ENCODE data around the gene HPCAL4.

The HPCAL4 gene

GRCh38 chr1:39650431-39650830, 40.8 kb downstream of the HPCAL4 start:
- H3K4me3 ChIP-seq (ENCODE audit: low read depth, low read length): no peak overlapping the region
- H3K27me3 ChIP-seq: no peaks in the 10 kb centered on the region
- no peak for DNase-seq
- no peaks in the 10 kb centered on the region for H3K36me3 ChIP-seq
- TF ChIP-seq CTCF (IDR thresholded peaks at IDR 0.05; ENCODE audit: low read depth, low read length): no peak
- H3K4me1 ChIP-seq: peaks cover 19% of the 10 kb centered on the region
- H3K9me3 ChIP-seq: no peaks in the 10 kb centered on the region

GRCh38 chr1:39649636-39650185, 41.5 kb downstream of the HPCAL4 start:
- no peaks in the 10 kb centered on the region for H3K27me3 ChIP-seq
- no peak for DNase-seq

GRCh38 chr1:39648496-39648895, 42.7 kb downstream of the HPCAL4 start:
- no peaks in the 10 kb centered on the region for H3K27me3 ChIP-seq
- no peak for TF ChIP-seq CTCF (IDR thresholded peaks at IDR 0.05; ENCODE audit: low read depth, low read length)
- no peak overlapping the region for H3K4me3 ChIP-seq (ENCODE audit: low read depth, low read length)
- H3K4me1 ChIP-seq: peaks cover 9% of the 10 kb centered on the region
- H3K9me3 ChIP-seq: no peaks in the 10 kb centered on the region
- no peak for DNase-seq
- no peaks in the 10 kb centered on the region for H3K36me3 ChIP-seq

More at GRCh38 chr1:39649636-39650185, 41.5 kb downstream of the HPCAL4 start:
- no peaks in the 10 kb centered on the region for H3K9me3 ChIP-seq
- no peaks in the 10 kb centered on the region for H3K36me3 ChIP-seq
- no peak for TF ChIP-seq CTCF (IDR thresholded peaks at IDR 0.05; ENCODE audit: low read depth, low read length)
- H3K4me3 ChIP-seq (ENCODE audit: low read depth, low read length): no peak overlapping the region
- H3K4me1 ChIP-seq: peaks cover 19% of the 10 kb centered on the region

GRCh38 chr1:39647247-39647646, 44.0 kb downstream of the HPCAL4 start:
- H3K36me3 ChIP-seq: no peaks in the 10 kb centered on the region
- H3K9me3 ChIP-seq: no peaks in the 10 kb centered on the region
- DNase-seq: no peak
- H3K4me1 ChIP-seq: peaks cover 6% of the 10 kb centered on the region; the same call in 1 of the 2 replicates
- no peaks in the 10 kb centered on the region for H3K27me3 ChIP-seq
- no peak overlapping the region for H3K4me3 ChIP-seq (ENCODE audit: low read depth, low read length)
- no peak for TF ChIP-seq CTCF (IDR thresholded peaks at IDR 0.05; ENCODE audit: low read depth, low read length)

- 0 out of 2 replicates have a peak, but pooled peaks have one; percentile 1 for TF ChIP-seq CTCF (IDR thresholded peaks at IDR 0.05; ENCODE audit: low read depth, low read length)
- Histone ChIP-seq H3K9me3 (no peaks in the 10 kb centered on the region), H3K36me3 (no peaks in the 10 kb centered on the region), H3K4me1 (peaks cover 6% of the 10 kb centered on the region; the same call in 1 of the 2 replicates), H3K4me3 (ENCODE audit: low read depth, low read length) (no peak overlapping the region), H3K27me3 (no peaks in the 10 kb centered on the region)
- peak; percentile 59 for DNase-seq
These were observed 44.8 kb downstream of the HPCAL4 start for GRCh38 chr1:39646232-39647081.

All from BE2C (cell line).